B cell (primary cell): ENCODE results near the gene BARHL2. TPM values are rescaled to one million over a fixed set of nuclear protein-coding genes. Genes with fewer than 3 reads are reported as not detected.

ENCODE experiments used
- ATAC-seq: fragments of 200-7000 bp; cut with Tn5 transposase; one replicate; pipeline ENCODE4 v1.10.0; 2021; ENCODE audit warnings: low read depth, mild to moderate bottlenecking, moderate number of reproducible peaks, moderate library complexity
- CTCF ChIA-PET: fragments of 350-600 bp; sonication (Branson Sonifier 250); formaldehyde crosslinking; loops from one replicate; lab custom pipeline; 2021; ENCODE audit warnings: antibody characterized with exemption, inconsistent platforms; lab: Charles Lee
- POLR2A ChIA-PET: fragments of 350-600 bp; sonication (Branson Sonifier 250); formaldehyde crosslinking; loops from one replicate; lab custom pipeline; 2021; ENCODE audit warnings: antibody characterized with exemption; lab: Charles Lee
- DNase-seq: peaks from one replicate; pipeline ENCODE4 v3.0.0; 2013
- H2AFZ ChIP-seq: 2 replicates; pipeline ENCODE4 v1.6.1; 2012; ENCODE audit warnings: mild to moderate bottlenecking, low read depth, low read length; ENCODE audit not compliant: insufficient read depth, poor library complexity, severe bottlenecking
- H3K27ac ChIP-seq, 2 donors: 1 replicate in 1 of 2; 2 replicates in 1 of 2; pipeline ENCODE4 v1.5.1; 2012 to 2013; ENCODE audit warnings: low read length in 2 of 2, mild to moderate bottlenecking in 2 of 2, moderate library complexity in 1 of 2
- H3K27me3 ChIP-seq, 4 experiments: fragments of 200-600 bp in 1 of 4; sonication (generic) in 1 of 4; replicated peaks in 1 of 4; 1 replicate in 2 of 4; 2 replicates in 2 of 4; pipeline versions ENCODE4 v1.6.1 to v1.7.0; 2013 to 2016; ENCODE audit warnings: low read length in 3 of 4, mild to moderate bottlenecking in 2 of 4, mixed read lengths in 1 of 4, moderate library complexity in 1 of 4; ENCODE audit not compliant: insufficient read depth in 4 of 4, control insufficient read depth in 3 of 4; ENCODE audit errors: control extremely low read depth in 1 of 4
- H3K36me3 ChIP-seq, 2 experiments: replicated peaks in 1 of 2; 1 replicate in 1 of 2; 2 replicates in 1 of 2; pipeline versions ENCODE4 v1.6.1 to v1.7.1; 2013; ENCODE audit warnings: low read length in 1 of 2; ENCODE audit not compliant: insufficient read depth in 2 of 2, control insufficient read depth in 1 of 2; ENCODE audit errors: control extremely low read depth in 1 of 2, extremely low read depth in 1 of 2
- H3K4me1 ChIP-seq, 2 donors: fragments of 200-600 bp in 1 of 2; sonication (generic) in 1 of 2; 1 replicate in 1 of 2; 2 replicates in 1 of 2; pipeline versions ENCODE4 v1.5.1 to v1.6.1; 2013 to 2017; ENCODE audit warnings: low read length in 2 of 2; ENCODE audit not compliant: control insufficient read depth in 2 of 2, insufficient read depth in 2 of 2
- H3K4me2 ChIP-seq: replicated peaks from 2 replicates; pipeline ENCODE3; 2012; ENCODE audit warnings: mild to moderate bottlenecking, low read depth, low read length; ENCODE audit not compliant: poor library complexity, severe bottlenecking
- H3K4me3 ChIP-seq, 5 experiments: fragments of 200-600 bp in 1 of 5; sonication (generic) in 1 of 5; 1 replicate in 3 of 5; 2 replicates in 2 of 5; pipeline versions ENCODE4 v1.5.1 to v1.7.0; 2011 to 2016; ENCODE audit warnings: low read length in 4 of 5, mild to moderate bottlenecking in 4 of 5, low read depth in 2 of 5, control low read depth in 1 of 5, moderate library complexity in 1 of 5; ENCODE audit not compliant: insufficient read depth in 1 of 5; ENCODE audit errors: control extremely low read depth in 1 of 5, extremely low read depth in 1 of 5
- H3K79me2 ChIP-seq: fragments of 200-600 bp; sonication (generic); one replicate; pipeline ENCODE4 v1.6.0; 2016; ENCODE audit warnings: low read length; ENCODE audit not compliant: control insufficient read depth, insufficient read depth
- H3K9ac ChIP-seq: fragments of 200-600 bp; sonication (generic); 2 replicates; pipeline ENCODE4 v1.6.1; 2017; ENCODE audit warnings: mild to moderate bottlenecking, low read length, moderate library complexity
- H3K9me3 ChIP-seq, 3 donors: one replicate each; pipeline versions ENCODE4 v1.6.1 to v1.7.1; 2013; ENCODE audit warnings: low read length in 2 of 3; ENCODE audit not compliant: control insufficient read depth in 2 of 3, insufficient read depth in 1 of 3; ENCODE audit errors: control extremely low read depth in 1 of 3
- H4K20me1 ChIP-seq: 2 replicates; pipeline ENCODE4 v1.6.0; 2012; ENCODE audit warnings: mild to moderate bottlenecking, low read length; ENCODE audit not compliant: insufficient read depth, control insufficient read depth, poor library complexity, severe bottlenecking
- H3K27ac Mint-ChIP-seq: one replicate; pipeline ENCODE4 v1.8.0; 2021; ENCODE audit warnings: mixed read lengths
- H3K27me3 Mint-ChIP-seq: one replicate; pipeline ENCODE4 v1.8.0; 2021; ENCODE audit warnings: mixed read lengths
- H3K4me1 Mint-ChIP-seq: one replicate; pipeline ENCODE4 v1.8.0; 2021; ENCODE audit warnings: mixed read lengths
- H3K4me3 Mint-ChIP-seq: one replicate; pipeline ENCODE4 v1.8.0; 2021; ENCODE audit warnings: mixed read lengths
- H3K9me3 Mint-ChIP-seq: one replicate; pipeline ENCODE4 v1.8.0; 2022; ENCODE audit warnings: mixed read lengths; ENCODE audit not compliant: insufficient read depth
- CTCF ChIP-seq: fragments of 200-600 bp; IDR thresholded peaks from one replicate; pipeline ENCODE4 v1.8.0; 2022; ENCODE audit warnings: antibody characterized with exemption, mild to moderate bottlenecking
- EZH2 ChIP-seq: IDR thresholded peaks from 2 replicates; pipeline ENCODE4 v1.6.1; 2012; ENCODE audit warnings: borderline replicate concordance, low read depth, mild to moderate bottlenecking, moderate library complexity, low read length; ENCODE audit not compliant: insufficient read depth, poor library complexity, severe bottlenecking
- WGBS: methylation state at CpG from one replicate; pipeline ENCODE4 v1.1.5; 2013; ENCODE audit warnings: missing lambda C conversion rate; ENCODE audit not compliant: insufficient coverage; 5-methylcytosine and 5-hydroxymethylcytosine counted together
- intact Hi-C: fragments of 100-400 bp; cut with micrococcal nuclease; formaldehyde crosslinking; loops from one replicate; pipeline ENCODE4 v1.10.0; 2022
- polyA plus RNA-seq: library from polyadenylated mRNA; depleted of rRNA; stranded (reverse); fragments of >200 nt; gene quantifications from 2 replicates; pipeline ENCODE4 v1.2.3, GENCODE V29; 2012
- total RNA-seq, 2 donors: library from RNA; stranded (reverse); fragments of 120-200 nt in 1 of 2; gene quantifications; 1 replicate in 1 of 2; 2 replicates in 1 of 2; pipeline versions ENCODE4 v1.2.3 to v1.2.4, GENCODE V29; 2013 to 2022

The BARHL2 gene
- total and polyA plus RNA-seq, 2 donors (not counting 1 experiment from before 2014, with no cell fraction given), result not detected

GRCh38 chr1:90708236-90708786 is 8.8 kb downstream of the BARHL2 start:
- H3K27ac Mint-ChIP-seq, result no peak overlapping the region
- Histone ChIP-seq H4K20me1 (no peaks in the 10 kb centered on the region), H3K4me1 (peaks cover 12 to 34% of the 10 kb centered on the region in 2 donors), H3K79me2 (no peaks in the 10 kb centered on the region), H3K27me3 (peaks cover 0 to 86% (median 78%) of the 10 kb centered on the region in 4 experiments), H3K9ac (no peak overlapping the region), H3K4me2 (no peak overlapping the region), H3K27ac (no peak overlapping the region), H2AFZ (no peak overlapping the region), H3K9me3 (peaks cover 0 to 21% (median 0%) of the 10 kb centered on the region in 3 donors), H3K36me3 (no peaks in the 10 kb centered on the region), H3K4me3 (no peak overlapping the region)
- POLR2A ChIA-PET, result no interaction called here
- H3K27me3 Mint-ChIP-seq, result peaks cover 81% of the 10 kb centered on the region
- H3K4me1 Mint-ChIP-seq, result peaks cover 12% of the 10 kb centered on the region
- H3K9me3 Mint-ChIP-seq, result no peaks in the 10 kb centered on the region
- H3K4me3 Mint-ChIP-seq, result no peak overlapping the region
- no peak for ATAC-seq
- intact Hi-C loops, result no loop called here
- WGBS, result 10% methylated on average over 2 of the region's 6 CpGs
- CTCF ChIA-PET, result no interaction called here
- TF ChIP-seq CTCF (no peak), EZH2 (no peak)
- no peak for DNase-seq

- Mint-ChIP-seq H3K4me1 (peaks cover 12% of the 10 kb centered on the region), H3K4me3 (peak overlapping the region; percentile 11), H3K27me3 (peaks cover 76% of the 10 kb centered on the region), H3K27ac (no peak overlapping the region), H3K9me3 (no peaks in the 10 kb centered on the region)
- no peak for ATAC-seq
- Histone ChIP-seq H2AFZ (no peak overlapping the region), H3K79me2 (no peaks in the 10 kb centered on the region), H3K4me3 (no peak overlapping the region), H4K20me1 (no peaks in the 10 kb centered on the region), H3K4me1 (peaks cover 12 to 34% of the 10 kb centered on the region in 2 donors), H3K27me3 (peaks cover 0 to 79% (median 71%) of the 10 kb centered on the region in 4 experiments), H3K27ac (no peak overlapping the region), H3K9me3 (peaks cover 0 to 21% (median 0%) of the 10 kb centered on the region in 3 donors), H3K9ac (no peak overlapping the region), H3K4me2 (peak overlapping the region; percentile 60), H3K36me3 (no peaks in the 10 kb centered on the region)
- TF ChIP-seq EZH2 (no peak), CTCF (no peak)
- CTCF ChIA-PET, result no interaction called here
- POLR2A ChIA-PET, result interaction anchor here (0.6 kb wide), 1 partner anchor 12 kb away, joined by 8 read pairs; no protein-coding TSS in a partner anchor
- intact Hi-C loops, result no loop called here
- DNase-seq, result no peak
- 3% methylated on average over 12 of the region's 21 CpGs for WGBS
Observed at GRCh38 chr1:90707363-90707710, 9.8 kb downstream of the BARHL2 start.
